Inflammatory macrophage (primary cell): ENCODE data around the gene KANK3.
"Not testable (repeated sequence)": the region's sequence is repeated elsewhere in the genome, so short reads cannot be mapped to it uniquely, and the experiment has no call there.

Experiments
- DNase-seq, 2 donors: peaks; one replicate each; pipeline ENCODE4 v3.0.0-alpha.2; 2020 to 2022
- total RNA-seq, 18 experiments: gene quantifications; one replicate each; lab custom pipeline; 2026; ENCODE audit warnings: mixed read lengths in 6 of 18, inconsistent platforms in 2 of 18; lab: John Stamatoyannopoulos, UW

KANK3 gene
- 0.26 to 10.1 (median 1.7) reads per million in 18 experiments for total RNA-seq

DNA sequence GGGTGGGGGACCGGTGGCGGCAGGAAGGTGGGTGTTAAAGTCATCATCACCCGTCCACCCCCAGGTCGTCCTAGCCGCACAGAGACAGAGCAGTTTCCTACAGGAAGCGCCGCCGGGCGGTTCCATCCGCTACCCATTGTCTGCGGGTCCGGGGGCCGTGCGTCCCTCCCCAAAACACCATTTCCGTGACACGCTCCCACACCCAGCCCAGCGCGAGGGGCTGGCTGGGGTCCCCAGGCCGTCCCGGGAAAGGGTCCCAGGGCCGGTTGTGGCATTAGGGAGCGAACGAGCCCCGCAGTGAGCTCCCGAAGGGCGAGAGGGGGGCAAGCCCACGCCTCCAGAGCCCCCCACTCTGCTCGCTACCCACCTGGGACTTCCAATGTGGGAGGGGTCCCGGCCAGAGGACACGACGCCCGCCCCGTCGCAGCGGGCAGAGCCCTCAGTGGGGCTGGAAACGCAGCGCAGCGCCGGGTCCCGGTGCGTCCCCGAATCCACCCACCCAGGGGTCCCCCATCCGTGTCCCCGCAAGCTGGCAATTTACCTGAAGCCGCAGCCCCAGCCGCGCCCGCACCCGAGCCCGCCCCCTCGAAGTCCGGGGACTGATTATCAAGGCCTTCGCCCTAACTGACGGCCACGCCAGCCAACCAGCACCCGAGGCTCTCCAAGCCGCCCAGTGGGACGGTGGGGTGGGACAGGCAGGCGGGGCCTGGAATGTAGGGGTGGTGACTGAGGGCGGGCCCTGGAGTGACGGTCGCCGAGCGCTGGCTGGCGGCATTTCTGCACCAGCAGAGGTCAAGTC is at the start of gene KANK3:
Gene KANK3 (minus strand): TSS at position 579 of the 799 bp plus-strand sequence. CDS start 5,434 bp downstream, outside the sequence.
- DNase-seq = peak; percentile 96 to 98

GRCh38 chr19:8392017-8392591 is 49.0 kb upstream of the KANK3 start:
- no peak for DNase-seq

DNA sequence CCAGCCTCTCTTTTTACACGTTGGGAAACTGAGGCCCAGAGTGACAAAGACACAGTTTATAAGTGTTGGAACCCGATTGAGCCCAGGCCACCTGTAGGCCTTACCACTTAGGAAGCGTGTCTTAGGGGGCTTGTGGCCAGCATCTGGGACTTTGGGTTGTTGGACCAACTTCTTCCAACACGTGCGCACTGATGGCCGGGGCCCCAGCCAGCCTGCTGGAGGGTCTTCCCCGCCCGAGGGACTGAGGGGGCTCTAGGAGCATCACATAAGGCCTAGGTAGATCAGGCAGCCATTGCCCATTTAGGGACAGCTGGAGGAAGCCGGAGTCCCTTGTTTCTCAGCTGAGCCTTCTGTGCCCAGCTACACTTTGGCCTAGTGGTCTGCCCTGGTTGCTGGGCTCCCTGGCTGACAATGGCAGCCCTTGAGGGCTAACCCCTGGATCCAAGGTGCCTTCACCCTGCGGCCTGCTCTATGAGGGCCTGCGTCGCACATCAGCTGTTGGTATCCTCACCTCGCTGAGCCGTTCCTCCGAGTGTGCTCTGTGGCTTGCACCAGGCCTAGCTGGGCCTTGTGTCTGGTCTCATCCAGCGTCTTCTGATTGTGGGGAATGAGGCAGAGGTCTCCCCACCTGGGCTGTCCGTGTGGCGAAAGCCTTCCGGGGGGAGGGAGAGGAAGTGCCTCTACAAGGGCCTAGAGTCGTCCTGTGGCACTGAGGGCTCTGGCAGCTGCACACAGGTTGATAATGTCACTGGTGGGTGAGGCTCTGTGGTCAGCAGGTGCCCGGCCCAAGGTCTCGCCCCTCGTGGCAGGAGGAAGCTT is 48.3 kb upstream of the KANK3 start:
- DNase-seq = no peak

DNA sequence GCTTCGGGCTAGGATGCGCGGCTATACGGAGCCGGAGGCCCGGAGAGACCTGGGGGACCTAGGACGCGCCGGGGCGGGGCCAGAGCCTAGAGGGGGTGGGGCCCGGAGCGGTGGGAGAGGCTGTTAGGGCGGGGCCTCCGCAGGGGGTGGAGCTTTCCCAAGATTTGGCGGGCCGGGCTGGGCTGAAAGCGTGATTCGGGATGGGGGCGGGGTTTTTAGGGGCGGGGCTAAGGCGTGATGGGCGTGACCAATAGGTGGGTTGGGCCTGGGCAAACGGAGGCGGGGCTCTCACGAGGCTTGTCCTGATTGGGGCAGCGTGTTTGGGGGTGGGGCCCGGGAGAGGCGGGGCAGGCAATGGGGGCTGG is 47.5 kb upstream of the KANK3 start:
- peak; percentile 95 to 96 for DNase-seq

GRCh38 chr19:8389891-8390616 is 47.0 kb upstream of the KANK3 start, which contains the start of gene RAB11B:
Gene RAB11B (plus strand): TSS chr19:8390360. CDS start chr19:8390417, 57 bp downstream.
- peak; percentile 99 to 100 for DNase-seq

- DNase-seq = no peak
Measured at GRCh38 chr19:8388612-8388958, 45.5 kb upstream of the KANK3 start.

DNA sequence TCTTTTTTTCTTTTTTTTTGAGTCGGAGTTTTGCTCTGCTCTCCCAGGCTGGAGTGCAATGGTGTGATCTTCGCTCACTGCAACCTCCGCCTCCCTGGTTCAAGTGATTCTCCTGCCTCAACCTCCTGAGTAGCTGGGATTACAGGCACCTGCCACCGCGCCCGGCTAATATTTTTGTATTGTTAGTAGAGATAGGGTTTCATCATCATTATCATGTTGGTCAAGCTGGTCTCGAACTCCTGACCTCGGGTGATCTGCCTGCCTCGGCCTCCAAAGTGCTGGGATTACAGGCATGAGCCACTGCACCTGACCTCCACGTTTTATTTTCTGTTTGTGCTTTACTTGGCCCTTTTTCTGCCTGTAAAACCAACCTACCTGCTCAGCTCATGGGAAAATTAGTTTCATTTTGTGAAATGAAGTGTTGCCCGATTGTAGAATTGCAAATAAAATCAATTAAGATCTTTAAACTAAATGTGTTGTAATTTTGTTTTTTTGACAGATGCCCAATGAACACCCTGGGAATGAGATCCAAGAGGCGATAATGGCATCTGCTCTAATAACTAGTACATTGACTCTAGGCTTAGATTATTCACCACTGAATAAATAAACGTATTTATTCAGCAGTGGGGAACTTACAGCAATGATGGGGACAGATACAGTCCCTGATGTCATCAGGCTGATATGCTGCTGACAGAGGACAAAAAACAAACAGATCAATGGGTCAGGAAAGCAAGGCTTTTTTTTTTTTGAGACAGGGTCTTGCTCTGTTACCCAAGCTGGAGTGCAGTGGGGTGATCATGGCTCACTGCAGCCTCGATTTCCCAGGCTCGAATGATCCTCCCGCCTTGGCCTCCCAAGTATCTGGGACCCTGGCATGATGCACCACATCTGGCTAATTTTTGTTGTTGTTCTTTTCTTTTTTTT is 44.9 kb upstream of the KANK3 start:
- DNase-seq = no peak

- no peak for DNase-seq
Measured at GRCh38 chr19:8386990-8387389, 43.9 kb upstream of the KANK3 start.

DNA sequence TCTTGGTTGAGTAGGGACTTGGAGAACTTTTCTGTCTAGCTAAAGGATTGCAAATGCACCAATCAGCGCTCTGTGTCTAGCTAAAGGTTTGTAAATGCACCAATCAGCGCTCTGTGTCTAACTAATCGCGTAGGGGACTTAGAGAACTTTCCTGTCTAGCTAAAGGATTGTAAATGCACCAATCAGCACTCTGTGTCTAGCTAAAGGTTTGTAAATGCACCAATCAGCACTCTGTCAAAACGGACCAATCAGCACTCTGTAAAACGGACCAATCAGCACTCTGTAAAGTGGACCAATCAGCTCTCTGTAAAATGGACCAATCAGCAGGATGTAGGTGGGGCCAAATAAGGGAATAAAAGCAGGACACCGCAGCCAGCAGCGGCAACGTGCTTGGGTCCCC is 43.4 kb upstream of the KANK3 start:
- DNase-seq = not testable (repeated sequence)

- not testable (repeated sequence) for DNase-seq
Measured at GRCh38 chr19:8385566-8385965, 42.5 kb upstream of the KANK3 start.

- DNase-seq = not testable (repeated sequence)
Measured at GRCh38 chr19:8385103-8385502, 42.0 kb upstream of the KANK3 start.

GRCh38 chr19:8384569-8384968 is 41.5 kb upstream of the KANK3 start:
- DNase-seq = peak; percentile 43 to 51

GRCh38 chr19:8379156-8379891 is 36.3 kb upstream of the KANK3 start:
- DNase-seq = not testable (repeated sequence)

- no peak for DNase-seq
Measured at GRCh38 chr19:8377598-8377997, 34.5 kb upstream of the KANK3 start.

DNA sequence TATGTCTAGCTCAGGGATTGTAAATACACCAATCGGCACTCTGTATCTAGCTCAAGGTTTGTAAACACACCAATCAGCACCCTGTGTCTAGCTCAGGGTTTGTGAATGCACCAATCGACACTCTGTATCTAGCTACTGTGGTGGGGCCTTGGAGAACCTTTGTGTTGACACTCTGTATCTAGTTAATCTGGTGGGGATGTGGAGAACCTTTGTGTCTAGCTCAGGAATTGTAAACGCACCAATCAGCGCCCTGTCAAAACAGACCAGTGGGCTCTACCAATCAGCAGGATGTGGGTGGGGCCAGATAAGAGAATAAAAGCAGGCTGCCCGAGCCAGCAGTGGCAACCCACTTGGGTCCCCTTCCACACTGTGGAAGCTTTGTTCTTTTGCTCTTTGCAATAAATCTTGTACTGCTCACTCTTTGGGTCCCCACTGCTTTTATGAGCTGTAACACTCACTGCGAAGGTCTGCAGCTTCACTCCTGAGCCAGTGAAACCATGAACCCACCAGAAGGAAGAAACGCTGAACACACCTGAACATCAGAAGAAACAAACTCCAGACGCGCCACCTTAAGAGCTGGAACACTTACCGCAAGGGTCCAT is 33.4 kb upstream of the KANK3 start:
- not testable (repeated sequence) for DNase-seq

- not testable (repeated sequence) for DNase-seq
Measured at GRCh38 chr19:8375766-8376165, 32.7 kb upstream of the KANK3 start.

DNA sequence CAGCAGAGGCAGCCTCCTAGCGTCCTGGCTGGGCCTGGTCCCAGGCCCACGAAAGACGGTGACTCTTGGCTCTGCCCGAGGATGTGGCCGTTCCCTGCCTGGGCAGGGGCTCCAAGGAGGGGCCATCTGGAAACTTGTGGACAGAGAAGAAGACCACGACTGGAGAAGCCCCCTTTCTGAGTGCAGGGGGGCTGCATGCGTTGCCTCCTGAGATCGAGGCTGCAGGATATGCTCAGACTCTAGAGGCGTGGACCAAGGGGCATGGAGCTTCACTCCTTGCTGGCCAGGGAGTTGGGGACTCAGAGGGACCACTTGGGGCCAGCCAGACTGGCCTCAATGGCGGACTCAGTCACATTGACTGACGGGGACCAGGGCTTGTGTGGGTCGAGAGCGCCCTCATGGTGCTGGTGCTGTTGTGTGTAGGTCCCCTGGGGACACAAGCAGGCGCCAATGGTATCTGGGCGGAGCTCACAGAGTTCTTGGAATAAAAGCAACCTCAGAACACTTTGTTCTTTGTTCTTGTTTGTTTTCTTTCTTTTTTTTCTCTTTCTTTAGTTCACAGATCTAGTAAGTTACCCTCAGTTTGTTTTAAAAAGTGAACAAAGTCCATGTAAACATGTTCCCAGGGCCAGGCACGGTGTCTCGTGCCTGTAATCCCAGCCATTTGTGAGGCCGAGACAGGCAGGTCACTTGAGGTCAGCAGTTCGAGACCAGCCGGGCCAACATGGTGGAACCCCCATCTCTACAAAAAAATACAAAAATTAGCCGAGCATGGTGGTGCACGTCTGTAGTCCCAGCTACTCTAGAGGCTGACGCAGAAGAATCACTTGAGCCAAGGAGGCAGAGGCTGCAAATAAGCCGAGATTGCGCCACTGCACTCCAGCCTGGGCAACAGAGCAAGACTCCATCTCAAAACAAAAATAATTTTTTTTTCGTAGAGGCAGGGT is 31.1 kb upstream of the KANK3 start:
- no peak for DNase-seq

DNA sequence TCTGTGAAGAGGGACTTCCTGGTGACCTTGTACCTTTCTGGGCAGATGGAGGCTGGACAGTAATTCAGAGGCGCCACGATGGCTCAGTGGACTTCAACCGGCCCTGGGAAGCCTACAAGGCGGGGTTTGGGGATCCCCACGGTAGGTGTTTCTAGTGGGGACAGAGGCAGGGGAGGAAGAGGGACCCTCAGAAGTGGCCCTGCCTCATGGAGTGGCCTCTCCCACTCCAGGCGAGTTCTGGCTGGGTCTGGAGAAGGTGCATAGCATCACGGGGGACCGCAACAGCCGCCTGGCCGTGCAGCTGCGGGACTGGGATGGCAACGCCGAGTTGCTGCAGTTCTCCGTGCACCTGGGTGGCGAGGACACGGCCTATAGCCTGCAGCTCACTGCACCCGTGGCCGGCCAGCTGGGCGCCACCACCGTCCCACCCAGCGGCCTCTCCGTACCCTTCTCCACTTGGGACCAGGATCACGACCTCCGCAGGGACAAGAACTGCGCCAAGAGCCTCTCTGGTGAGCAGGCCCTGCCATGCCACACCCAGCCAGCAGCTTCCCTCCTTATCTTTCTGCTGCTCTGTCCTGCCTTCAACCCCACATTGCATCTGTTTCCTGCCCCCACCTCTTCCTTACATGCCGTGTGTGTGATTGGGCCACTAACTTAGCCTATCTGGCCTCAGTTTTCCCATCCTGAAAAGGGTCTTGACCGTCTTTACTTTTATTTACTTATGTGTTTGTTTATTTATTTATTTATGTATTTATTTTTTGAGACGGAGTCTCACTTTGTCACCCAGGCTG is 28.1 kb upstream of the KANK3 start:
- DNase-seq = no peak
